IMR-90 (cell line): ENCODE results near the gene LRP1B. TPM values are rescaled to one million over a fixed set of nuclear protein-coding genes. Genes with fewer than 3 reads are reported as not detected.

ENCODE experiments used
- ATAC-seq: fragments of 200-7000 bp; cut with Tn5 transposase; 2 replicates; pipeline ENCODE4 v1.9.1; 2020; ENCODE audit warnings: low read depth, mild to moderate bottlenecking, moderate library complexity
- BruUV-seq: library from RNA; stranded (reverse); fragments of 400-500 nt; replicated peaks from 2 replicates; lab custom pipeline; 2021; lab: Mats Ljungman, UMichigan
- CTCF ChIA-PET: fragments of 300-600 bp; formaldehyde crosslinking; extraction: SDS; loops from one replicate; lab custom pipeline; 2021; ENCODE audit warnings: antibody characterized with exemption; lab: Yijun Ruan, JAX
- POLR2A ChIA-PET: fragments of 300-600 bp; sonication (Branson Sonifier 250); formaldehyde crosslinking; loops from one replicate; lab custom pipeline; 2022; ENCODE audit warnings: antibody characterized with exemption; ENCODE audit not compliant: unreplicated experiment; lab: Charles Lee
- DNase-seq: peaks from one replicate; pipeline ENCODE4 v3.0.0; 2013
- H2AFZ ChIP-seq: replicated peaks from 2 replicates; pipeline ENCODE3; 2013; ENCODE audit warnings: low read length, mild to moderate bottlenecking; ENCODE audit not compliant: poor library complexity
- H2AK5ac ChIP-seq: 2 replicates; pipeline ENCODE4 v1.6.1; 2013; ENCODE audit warnings: low read depth, low read length, inconsistent platforms
- H2AK9ac ChIP-seq: replicated peaks from 2 replicates; pipeline ENCODE3; 2013; ENCODE audit warnings: mild to moderate bottlenecking, low read depth, low read length, moderate library complexity; ENCODE audit not compliant: poor library complexity
- H2BK120ac ChIP-seq: 2 replicates; pipeline ENCODE4 v1.6.1; 2013; ENCODE audit warnings: low read depth, low read length, inconsistent platforms
- H2BK15ac ChIP-seq: 3 replicates; pipeline ENCODE4 v1.6.1; 2013; ENCODE audit warnings: low read depth, low read length, inconsistent platforms
- H2BK20ac ChIP-seq: 2 replicates; pipeline ENCODE4 v1.6.1; 2013; ENCODE audit warnings: low read depth, mild to moderate bottlenecking, inconsistent platforms, low read length, moderate library complexity
- H2BK5ac ChIP-seq: 2 replicates; pipeline ENCODE4 v1.6.1; 2013; ENCODE audit warnings: mild to moderate bottlenecking, low read depth, low read length, inconsistent platforms; ENCODE audit not compliant: poor library complexity, severe bottlenecking
- H3K14ac ChIP-seq: replicated peaks from 2 replicates; pipeline ENCODE4 v1.6.1; 2013; ENCODE audit warnings: low read depth, low read length, inconsistent platforms
- H3K18ac ChIP-seq: 2 replicates; pipeline ENCODE4 v1.6.1; 2013; ENCODE audit warnings: low read depth, low read length, control low read depth
- H3K23ac ChIP-seq: 2 replicates; pipeline ENCODE4 v1.6.1; 2013; ENCODE audit warnings: low read depth, low read length, inconsistent platforms
- H3K27ac ChIP-seq: 2 replicates; pipeline ENCODE4 v1.5.1; 2013; ENCODE audit warnings: mild to moderate bottlenecking, control low read depth, low read length; ENCODE audit not compliant: insufficient read depth
- H3K27me3 ChIP-seq: 2 replicates; pipeline ENCODE4 v1.6.1; 2013; ENCODE audit warnings: low read length; ENCODE audit not compliant: control insufficient read depth, insufficient read depth
- H3K36me3 ChIP-seq: 2 replicates; pipeline ENCODE4 v1.6.1; 2013; ENCODE audit warnings: low read length, mixed read lengths; ENCODE audit not compliant: control insufficient read depth, insufficient read depth
- H3K4ac ChIP-seq: 2 replicates; pipeline ENCODE4 v1.6.1; 2013; ENCODE audit warnings: low read depth, low read length, inconsistent platforms
- H3K4me1 ChIP-seq: 2 replicates; pipeline ENCODE4 v1.6.1; 2013; ENCODE audit warnings: low read length, mixed read lengths; ENCODE audit not compliant: control insufficient read depth, insufficient read depth
- H3K4me2 ChIP-seq: 2 replicates; pipeline ENCODE4 v1.6.1; 2013; ENCODE audit warnings: low read depth, mild to moderate bottlenecking, control low read depth, low read length, moderate library complexity
- H3K4me3 ChIP-seq: 2 replicates; pipeline ENCODE4 v1.5.1; 2013; ENCODE audit warnings: low read depth, mild to moderate bottlenecking, control low read depth, low read length, moderate library complexity; ENCODE audit not compliant: insufficient read depth
- H3K56ac ChIP-seq: 2 replicates; pipeline ENCODE4 v1.6.1; 2013; ENCODE audit warnings: low read length, inconsistent platforms; ENCODE audit not compliant: insufficient read depth; ENCODE audit errors: extremely low read depth
- H3K79me1 ChIP-seq, 2 experiments: 2 replicates each; pipeline ENCODE4 v1.6.1; 2013; ENCODE audit warnings: low read length in 2 of 2, inconsistent platforms in 1 of 2, low read depth in 1 of 2
- H3K9ac ChIP-seq: 2 replicates; pipeline ENCODE4 v1.6.1; 2013; ENCODE audit warnings: low read depth, low read length, control low read depth
- H3K9me1 ChIP-seq: 2 replicates; pipeline ENCODE4 v1.6.1; 2013; ENCODE audit warnings: low read length, inconsistent platforms; ENCODE audit not compliant: insufficient read depth
- H3K9me3 ChIP-seq: 2 replicates; pipeline ENCODE4 v1.6.1; 2013; ENCODE audit warnings: low read length; ENCODE audit not compliant: control insufficient read depth, insufficient read depth
- H4K20me1 ChIP-seq: 2 replicates; pipeline ENCODE4 v1.6.1; 2013; ENCODE audit warnings: low read length, inconsistent platforms; ENCODE audit not compliant: insufficient read depth
- H4K5ac ChIP-seq: 2 replicates; pipeline ENCODE4 v1.6.1; 2013; ENCODE audit warnings: mild to moderate bottlenecking, low read depth, low read length, control low read depth
- H4K8ac ChIP-seq, 2 experiments: 2 replicates each; pipeline ENCODE4 v1.6.1; 2013; ENCODE audit warnings: low read depth in 2 of 2, low read length in 2 of 2, control low read depth in 1 of 2, inconsistent platforms in 1 of 2
- H4K91ac ChIP-seq: 2 replicates; pipeline ENCODE4 v1.6.1; 2013; ENCODE audit warnings: low read depth, low read length, inconsistent platforms; ENCODE audit not compliant: insufficient read depth
- BHLHE40 ChIP-seq: fragments of 150-350 bp; IDR thresholded peaks from 2 replicates; pipeline ENCODE4 v1.6.1; 2016; ENCODE audit warnings: mild to moderate bottlenecking, low read depth, low read length
- ELK1 ChIP-seq: fragments of 150-350 bp; IDR thresholded peaks from 2 replicates; pipeline ENCODE4 v1.6.1; 2016; ENCODE audit warnings: low read depth, mild to moderate bottlenecking, low read length, moderate library complexity, borderline replicate concordance
- FOS ChIP-seq: fragments of 150-350 bp; IDR thresholded peaks from 2 replicates; pipeline ENCODE4 v1.6.1; 2016; ENCODE audit warnings: low read depth, low read length
- MAFK ChIP-seq: IDR thresholded peaks from 2 replicates; pipeline ENCODE4 v1.6.1; 2012; ENCODE audit warnings: low read depth, low read length, improper control_type of control experiment
- MAZ ChIP-seq: IDR thresholded peaks from 2 replicates; pipeline ENCODE4 v1.6.1; 2012; ENCODE audit warnings: low read depth, mild to moderate bottlenecking, low read length, improper control_type of control experiment, moderate library complexity, borderline replicate concordance
- NFE2L2 ChIP-seq: fragments of 150-350 bp; IDR thresholded peaks from 2 replicates; pipeline ENCODE4 v1.6.1; 2016; ENCODE audit warnings: low read depth, mild to moderate bottlenecking, low read length
- RFX5 ChIP-seq: IDR thresholded peaks from 2 replicates; pipeline ENCODE4 v1.8.0; 2012; ENCODE audit warnings: low read depth, mild to moderate bottlenecking, low read length, moderate library complexity
- WGBS, 2 experiments: methylation state at CpG; one replicate each; pipeline versions ENCODE4 v1.1.5 to v1.1.7; 2013; ENCODE audit warnings: missing lambda C conversion rate in 2 of 2; ENCODE audit not compliant: insufficient read length in 1 of 2; ENCODE audit errors: extremely low coverage in 2 of 2; 5-methylcytosine and 5-hydroxymethylcytosine counted together
- dilution Hi-C: fragments of 300-500 bp; cut with HindIII; formaldehyde crosslinking; loops from one replicate; pipeline ENCODE4 v1.14.3; 2018; ENCODE audit warnings: low sequenced_read_pairs; ENCODE audit not compliant: unreplicated experiment
- in situ Hi-C: fragments of 300-500 bp; cut with MboI; formaldehyde crosslinking; loops from 3 replicates; pipeline ENCODE4 v1.14.3; 2019; ENCODE audit warnings: low sequenced_read_pairs, inconsistent platforms, mixed read lengths
- intact Hi-C: fragments of 100-400 bp; cut with micrococcal nuclease; formaldehyde crosslinking; loops from 2 replicates; pipeline ENCODE4 v1.10.0; 2022
- polyA plus RNA-seq, 3 experiments: library from polyadenylated mRNA; depleted of rRNA; stranded (reverse); fragments of >200 nt; gene quantifications; 2 replicates each; pipeline ENCODE4 v1.2.3, GENCODE V29; 2012; ENCODE audit warnings: low replicate concordance in 1 of 3
- total RNA-seq: library from RNA; depleted of rRNA; stranded (reverse); fragments of >200 nt; gene quantifications from 2 replicates; pipeline ENCODE4 v1.2.3, GENCODE V29; 2012

Gene LRP1B
- total and polyA plus RNA-seq, 2 of the 4 experiments (the other 2 are of a cell fraction): under 0.01 to 0.02 TPM

GRCh38 chr2:141393214-141393545 lies 737.6 kb downstream of the LRP1B start:
- in situ Hi-C loops (no loop called here), intact Hi-C loops (loop anchor here (5.0 to 10.0 kb wide), 2 partner anchors 61 to 498 kb away; no protein-coding TSS in a partner anchor), dilution Hi-C loops (no loop called here)
- no peak overlapping the region for H3K4me3 ChIP-seq
- H3K23ac ChIP-seq: no peak overlapping the region
- H2AK5ac ChIP-seq: no peak overlapping the region
- DNase-seq (peak; percentile 75), ATAC-seq (peak; percentile 74)
- no peaks in the 10 kb centered on the region for H3K9me1 ChIP-seq
- no peak overlapping the region for H2AK9ac ChIP-seq
- H3K4me2 ChIP-seq: peak overlapping the region; percentile 21; the same call in 1 of the 2 replicates
- no peaks in the 10 kb centered on the region for H3K79me1 ChIP-seq
- H4K5ac ChIP-seq: no peak overlapping the region
- H3K27me3 ChIP-seq: no peaks in the 10 kb centered on the region
- 0 out of 3 replicates have a peak overlapping the region, but pooled peaks have one; percentile 75 for H2BK15ac ChIP-seq
- H3K36me3 ChIP-seq: no peaks in the 10 kb centered on the region
- H3K18ac ChIP-seq: peak overlapping the region; percentile 84; the same call in 1 of the 2 replicates
- no peaks in the 10 kb centered on the region for H4K20me1 ChIP-seq
- peak overlapping the region; percentile 35; the same call in 1 of the 2 replicates for H2BK20ac ChIP-seq
- no peak overlapping the region for H3K14ac ChIP-seq
- no peaks in the 10 kb centered on the region; the same call in 1 of the 2 replicates for H3K4me1 ChIP-seq
- BruUV-seq: no TSS peak
- H2AFZ ChIP-seq: no peak overlapping the region
- no peak overlapping the region for H3K27ac ChIP-seq
- H3K9ac ChIP-seq: no peak overlapping the region
- no CpG with 5 or more reads among the region's 2 CpGs for WGBS, 2 experiments
- no peaks in the 10 kb centered on the region for H3K9me3 ChIP-seq
- H2BK5ac ChIP-seq: peak overlapping the region; percentile 89
- H4K8ac ChIP-seq: no peak overlapping the region
- POLR2A ChIA-PET: interaction anchor here (0.6 kb wide), 1 partner anchor 1077 kb away, joined by 3 read pairs; no protein-coding TSS in a partner anchor
- CTCF ChIA-PET: interaction anchor here (0.6 to 1.1 kb wide), 2 partner anchors 8 to 141 kb away, joined by 3 to 4 read pairs; no protein-coding TSS in a partner anchor
- H3K56ac ChIP-seq: no peak overlapping the region
- TF ChIP-seq MAFK (no peak), FOS (peak; percentile 34; the same call in 1 of the 2 replicates), BHLHE40 (no peak), MAZ (no peak), RFX5 (no peak), NFE2L2 (no peak), ELK1 (no peak)
- H2BK120ac ChIP-seq: peak overlapping the region; percentile 90; the same call in 1 of the 2 replicates
- H3K4ac ChIP-seq: peak overlapping the region; percentile 73; the same call in 1 of the 2 replicates
- no peak overlapping the region for H4K91ac ChIP-seq
